Kidney capillary endothelial cell (primary cell): ENCODE results near the gene BRD1.
"Not testable (repeated sequence)": the region's sequence is repeated elsewhere in the genome, so short reads cannot be mapped to it uniquely, and the experiment has no call there.

Source experiments
- DNase-seq: peaks from one replicate; pipeline ENCODE4 v3.0.0-alpha.2; 2018; ENCODE audit warnings: low spot score

Gene BRD1

GRCh38 chr22:49825944-49826602 lies 1.6 kb downstream of the BRD1 start:
- DNase-seq: peak; percentile 21

GRCh38 chr22:49825436-49825835 lies 2.2 kb downstream of the BRD1 start:
- peak; percentile 8 for DNase-seq

GRCh38 chr22:49824936-49825335 lies 2.7 kb downstream of the BRD1 start:
- no peak for DNase-seq

- DNase-seq: no peak
Measured at GRCh38 chr22:49824185-49824925, 3.3 kb downstream of the BRD1 start.

- no peak for DNase-seq
Measured at GRCh38 chr22:49823289-49824045, 4.2 kb downstream of the BRD1 start.

GRCh38 chr22:49821741-49822140 lies 5.9 kb downstream of the BRD1 start:
- DNase-seq: not testable (repeated sequence)

GRCh38 chr22:49820984-49821383 lies 6.7 kb downstream of the BRD1 start:
- DNase-seq: no peak

- no peak for DNase-seq
Measured at GRCh38 chr22:49817359-49817758, 10.3 kb downstream of the BRD1 start.

GRCh38 chr22:49815641-49816091 lies 12.0 kb downstream of the BRD1 start:
- DNase-seq: no peak

GRCh38 chr22:49814856-49815255 lies 12.8 kb downstream of the BRD1 start:
- no peak for DNase-seq

GRCh38 chr22:49814164-49814686 lies 13.4 kb downstream of the BRD1 start:
- DNase-seq: no peak

GRCh38 chr22:49812838-49813237 lies 14.8 kb downstream of the BRD1 start:
- no peak for DNase-seq

- DNase-seq: no peak
Measured at GRCh38 chr22:49811020-49811791, 16.5 kb downstream of the BRD1 start.

- no peak for DNase-seq
Measured at GRCh38 chr22:49810363-49811019, 17.2 kb downstream of the BRD1 start.

GRCh38 chr22:49807780-49808708 lies 19.6 kb downstream of the BRD1 start:
- no peak for DNase-seq

GRCh38 chr22:49807129-49807528 lies 20.5 kb downstream of the BRD1 start:
- no peak for DNase-seq

- DNase-seq: no peak
Measured at GRCh38 chr22:49803737-49804375, 23.8 kb downstream of the BRD1 start.

- no peak for DNase-seq
Measured at GRCh38 chr22:49803134-49803533, 24.5 kb downstream of the BRD1 start.

GRCh38 chr22:49801391-49802060 lies 26.1 kb downstream of the BRD1 start:
- no peak for DNase-seq
